NCI-H524 (cell line): ENCODE measurements around the gene NEU2.

Experiments used
- DNase-seq, 2 experiments: peaks; one replicate each; lab custom pipeline; 2025; lab: John Stamatoyannopoulos, UW

The NEU2 gene

DNA sequence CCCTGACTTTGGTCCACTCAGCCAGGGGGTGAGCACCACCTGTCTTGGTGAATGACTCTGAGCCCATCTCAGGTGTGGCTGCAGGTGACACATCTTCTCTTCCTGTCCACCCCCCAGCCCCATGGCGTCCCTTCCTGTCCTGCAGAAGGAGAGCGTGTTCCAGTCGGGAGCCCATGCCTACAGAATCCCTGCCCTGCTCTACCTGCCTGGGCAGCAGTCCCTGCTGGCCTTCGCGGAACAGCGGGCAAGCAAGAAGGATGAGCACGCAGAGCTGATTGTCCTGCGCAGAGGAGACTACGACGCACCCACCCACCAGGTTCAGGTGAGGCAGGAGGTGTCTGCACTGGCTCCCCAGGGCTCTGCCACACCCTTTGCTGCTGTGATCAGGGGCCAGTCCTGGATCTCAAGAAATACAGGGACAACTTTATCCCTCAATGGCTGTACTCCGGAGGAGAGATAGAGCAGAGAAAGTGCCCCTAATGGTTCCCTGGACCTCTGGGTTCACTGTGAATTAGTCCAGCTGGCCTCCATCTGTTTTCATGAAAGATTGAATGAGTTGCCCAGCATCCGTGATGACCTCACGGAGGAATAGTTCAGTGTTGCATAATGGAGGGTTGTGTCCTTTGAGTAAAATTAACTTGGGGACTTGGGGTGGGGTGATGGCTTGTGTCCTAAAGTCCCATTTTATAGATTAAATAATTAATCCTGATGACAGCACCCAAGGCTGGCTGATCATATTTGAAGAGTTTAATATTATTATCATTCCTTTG lies at the start of gene NEU2:
TSS of gene NEU2 (plus strand) at position 122 of the 770 bp plus-strand sequence. CDS start at position 122, 0 bp downstream.
- DNase-seq = no peak

DNA sequence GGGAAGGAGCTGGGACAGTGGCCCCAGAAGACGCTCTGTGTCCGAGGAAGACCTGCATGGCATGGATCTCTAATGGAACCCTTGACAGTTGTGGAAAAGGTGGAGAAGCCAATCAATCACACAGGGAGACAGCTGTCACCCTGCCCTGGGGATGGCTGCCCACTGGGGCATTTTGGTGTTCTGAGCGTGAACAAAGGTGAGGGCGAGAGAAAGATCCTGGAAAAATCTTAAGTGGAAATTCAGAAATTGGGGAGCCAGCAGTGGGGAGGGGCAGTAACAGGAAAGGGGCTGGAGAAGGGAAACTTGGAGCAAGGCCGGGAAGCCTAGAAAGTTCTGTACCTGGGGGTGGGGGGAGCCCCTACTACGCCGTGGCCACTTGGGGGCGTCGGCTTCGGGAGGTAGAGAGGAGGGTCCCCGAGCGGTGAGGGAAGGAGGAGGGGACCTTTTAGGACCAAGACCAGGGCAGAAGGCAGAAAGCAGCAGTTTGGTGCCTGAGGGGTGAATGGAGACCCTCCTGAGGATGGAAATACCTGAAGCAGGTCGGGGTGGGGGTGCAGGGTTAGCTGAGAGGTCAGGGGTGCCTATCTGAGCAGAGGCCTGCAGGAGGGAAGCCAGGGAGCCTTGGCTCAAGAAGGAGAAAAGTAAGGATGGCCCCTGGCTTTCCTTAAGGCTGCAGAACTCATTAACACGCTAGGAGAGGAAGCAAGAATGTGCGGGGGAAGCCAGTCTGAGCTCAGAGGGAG lies 49.4 kb upstream of the NEU2 start:
- no peak for DNase-seq

DNA sequence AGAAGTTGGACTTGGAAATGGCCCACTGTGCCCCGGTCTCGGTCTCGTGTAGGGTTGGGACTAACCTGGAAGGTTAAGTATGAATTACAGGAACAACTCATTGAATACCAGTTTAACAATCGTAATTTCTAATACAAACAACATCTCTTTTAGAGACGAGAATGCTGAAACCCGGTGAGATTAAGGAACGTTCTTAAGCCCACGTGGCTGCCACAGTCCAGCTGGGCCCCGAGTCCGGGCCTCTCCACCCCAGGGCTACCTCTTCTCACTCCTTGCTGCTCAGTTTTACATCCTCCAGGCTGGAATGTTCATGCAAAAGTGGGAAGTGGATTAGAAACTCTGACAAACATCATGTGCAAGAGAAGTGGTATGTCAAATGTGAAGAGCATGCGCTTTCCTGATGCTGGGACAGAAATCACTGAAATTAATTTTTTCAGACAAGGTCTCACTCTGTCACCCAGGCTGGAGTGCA lies 48.8 kb upstream of the NEU2 start:
- DNase-seq = no peak

DNA sequence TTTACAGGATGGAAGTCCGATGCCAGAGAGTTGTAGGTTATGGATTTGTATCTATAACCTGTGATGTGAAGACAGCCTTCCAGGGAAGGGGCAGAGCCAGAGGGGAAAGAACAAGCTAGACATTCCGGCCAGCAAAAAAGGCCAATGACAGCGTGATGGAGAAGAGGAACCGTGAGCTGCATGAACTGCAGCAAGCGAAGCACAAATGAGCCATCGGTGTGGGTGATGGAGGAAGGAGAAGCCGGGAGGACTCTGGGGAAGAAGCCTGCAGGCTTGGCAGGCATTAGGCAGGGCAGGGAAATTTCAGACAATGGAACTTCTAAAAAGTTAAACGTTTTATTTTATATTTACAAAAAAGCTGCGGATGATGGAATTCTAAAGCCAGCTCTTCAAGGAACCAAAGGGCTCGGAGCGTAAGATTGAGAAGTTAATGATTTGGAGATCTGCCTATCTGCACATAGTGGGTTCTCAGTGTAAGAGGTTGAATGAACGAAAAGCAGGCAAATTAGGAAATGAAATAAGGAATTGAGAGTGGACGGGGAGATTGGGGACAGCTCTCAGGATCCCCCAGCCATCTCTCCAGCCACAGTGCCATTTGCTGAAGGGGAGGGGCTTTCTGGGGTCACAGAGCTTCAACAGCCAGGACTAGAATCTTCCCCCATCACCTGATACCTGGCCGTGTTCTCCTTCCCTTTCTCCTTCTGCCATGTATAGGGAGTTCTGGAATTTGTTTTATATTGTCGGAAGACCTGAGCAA lies 47.8 kb upstream of the NEU2 start:
- no peak for DNase-seq

DNA sequence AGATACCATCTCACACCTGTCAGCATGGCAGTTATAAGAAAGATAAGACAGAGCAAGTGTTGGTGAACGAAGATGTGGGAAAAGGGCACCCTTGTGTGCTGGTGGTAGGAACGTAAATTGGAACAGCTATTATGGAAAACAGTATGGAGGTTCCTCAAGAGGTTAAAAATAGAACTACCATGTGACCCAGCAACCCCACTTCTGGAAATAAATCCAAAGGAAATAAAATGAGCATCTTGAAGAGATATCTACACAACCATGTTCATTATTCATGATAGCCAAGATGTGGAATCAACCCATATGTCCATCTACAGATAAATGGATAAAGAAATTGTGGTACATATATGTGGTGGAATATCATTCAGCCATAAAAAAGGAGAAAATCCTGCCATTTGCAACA lies 46.3 kb upstream of the NEU2 start:
- DNase-seq = no peak

DNA sequence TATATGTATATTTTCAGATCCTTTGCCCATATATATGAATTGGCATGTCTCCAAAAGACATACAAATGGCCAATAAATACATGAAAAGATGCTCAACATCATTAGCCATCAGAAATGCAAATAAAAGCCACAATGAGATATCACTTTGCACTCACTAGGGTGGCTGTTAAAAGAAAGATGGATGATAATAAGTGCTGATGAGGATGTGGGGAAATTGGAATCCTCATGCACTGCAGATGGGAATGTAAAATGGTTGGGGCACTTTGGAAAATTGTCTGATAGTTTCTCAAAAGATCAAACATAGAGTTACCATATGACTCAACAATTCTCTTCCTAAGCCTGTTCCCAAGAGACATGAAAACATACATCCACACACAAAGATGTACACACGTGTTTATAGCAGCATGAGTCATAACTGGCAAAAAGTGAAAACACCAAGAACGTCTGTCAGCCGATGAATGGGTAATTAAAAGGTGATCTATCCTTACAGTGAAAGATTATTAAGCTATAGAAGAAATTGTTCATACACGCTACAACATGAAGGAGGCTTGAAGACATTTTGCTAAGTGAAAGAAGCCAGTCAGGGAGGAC lies 39.1 kb upstream of the NEU2 start:
- no peak for DNase-seq

DNA sequence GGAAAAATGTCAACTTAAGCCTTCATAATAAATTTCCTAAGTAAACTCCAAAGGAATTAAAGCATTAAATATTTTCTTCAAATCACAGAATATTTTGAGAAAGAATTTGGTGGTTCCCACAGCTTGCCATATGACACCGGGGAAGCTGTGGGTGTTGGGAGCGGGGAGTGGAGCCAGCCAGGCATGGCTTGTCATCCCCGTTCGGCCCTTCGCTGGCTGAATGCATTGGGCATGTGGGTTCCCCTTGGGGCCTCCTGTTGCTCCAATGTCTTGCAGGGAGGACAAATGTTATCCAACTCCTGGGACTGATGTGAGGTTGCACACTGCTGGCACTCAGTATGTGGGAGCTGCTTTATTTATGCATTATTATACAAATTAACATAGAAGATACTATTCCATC lies 38.0 kb upstream of the NEU2 start:
- DNase-seq = no peak

DNA sequence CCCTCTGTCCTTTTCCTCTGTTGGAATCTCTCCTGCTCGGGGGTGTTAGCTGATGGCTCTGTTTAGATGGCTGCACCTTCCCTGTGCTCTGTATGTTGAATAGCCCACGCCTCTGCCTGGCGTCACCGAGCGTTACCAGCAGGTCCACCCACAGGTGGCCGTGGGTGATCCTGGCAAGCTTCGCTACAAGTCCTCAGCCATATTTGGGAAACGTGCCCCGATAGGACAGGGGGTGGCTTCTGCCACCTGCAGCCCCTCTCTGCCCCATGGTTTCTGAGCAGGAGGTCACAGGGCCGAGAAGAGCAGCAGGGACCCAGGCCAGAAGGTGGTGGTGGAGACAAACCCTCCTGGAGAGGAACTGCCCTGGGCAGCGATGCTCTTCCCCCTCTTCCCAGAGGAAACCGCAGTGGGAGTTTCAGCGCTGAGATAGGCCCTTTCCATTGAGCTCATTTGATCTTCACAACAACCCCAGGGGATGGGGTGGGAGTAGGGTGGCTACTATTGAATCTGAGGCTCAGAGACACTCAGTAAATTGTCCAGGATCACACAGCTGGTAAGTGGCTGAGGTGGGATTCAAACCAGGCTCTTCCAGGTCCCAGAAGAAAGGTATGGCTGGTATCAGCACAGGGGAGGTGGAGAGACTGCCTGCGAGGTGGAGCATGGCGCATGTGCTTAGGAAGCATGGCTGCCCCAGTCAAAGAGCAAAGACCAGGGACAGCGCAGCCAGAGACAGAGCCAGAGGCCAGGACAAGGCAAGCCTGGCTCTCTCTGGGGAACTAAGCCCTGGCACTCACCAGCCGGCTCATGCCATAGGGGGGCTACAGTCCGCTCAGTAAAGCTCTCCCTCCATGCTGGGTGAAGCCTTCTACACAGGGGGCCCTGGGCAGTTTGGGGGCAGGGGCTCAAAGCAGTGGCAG lies 34.5 kb upstream of the NEU2 start:
- DNase-seq = no peak

DNA sequence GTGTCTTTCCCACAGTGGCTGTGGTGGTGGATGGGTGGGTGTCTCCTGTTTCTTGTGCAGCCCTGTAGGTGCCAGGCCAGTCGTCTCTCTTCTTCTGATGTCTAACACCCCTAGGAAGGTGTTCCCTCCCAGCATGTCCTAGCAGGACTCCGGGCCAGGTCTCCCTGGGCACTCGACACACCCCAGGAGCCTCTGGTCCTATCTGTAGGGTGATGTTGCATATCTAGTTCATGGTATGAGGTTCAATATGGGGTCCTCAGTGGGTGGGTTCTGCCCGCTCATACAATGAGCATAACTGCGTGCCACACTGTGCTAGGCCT lies 33.8 kb upstream of the NEU2 start:
- no peak for DNase-seq

DNA sequence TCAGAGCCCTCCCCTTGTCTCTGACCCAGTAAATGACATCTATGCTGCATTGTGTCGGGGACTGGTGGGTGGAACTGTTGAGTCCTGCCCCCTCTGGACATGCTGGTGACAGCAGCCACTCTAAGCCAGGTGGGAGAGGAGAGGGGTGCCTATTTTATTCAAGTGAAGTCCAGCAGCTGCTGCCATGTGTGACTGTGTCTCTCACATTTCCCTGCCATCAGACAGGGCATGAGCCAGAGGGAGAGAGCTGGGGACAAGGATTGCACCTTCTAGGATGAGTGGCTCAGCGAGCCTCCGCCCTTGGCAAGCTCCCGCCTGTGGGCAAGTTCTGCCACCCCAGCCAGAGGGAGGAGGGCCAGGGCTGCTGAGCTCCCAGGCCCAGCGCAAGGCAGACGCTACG lies 33.1 kb upstream of the NEU2 start:
- DNase-seq = peak in 1 of 2 experiments; percentile 41

DNA sequence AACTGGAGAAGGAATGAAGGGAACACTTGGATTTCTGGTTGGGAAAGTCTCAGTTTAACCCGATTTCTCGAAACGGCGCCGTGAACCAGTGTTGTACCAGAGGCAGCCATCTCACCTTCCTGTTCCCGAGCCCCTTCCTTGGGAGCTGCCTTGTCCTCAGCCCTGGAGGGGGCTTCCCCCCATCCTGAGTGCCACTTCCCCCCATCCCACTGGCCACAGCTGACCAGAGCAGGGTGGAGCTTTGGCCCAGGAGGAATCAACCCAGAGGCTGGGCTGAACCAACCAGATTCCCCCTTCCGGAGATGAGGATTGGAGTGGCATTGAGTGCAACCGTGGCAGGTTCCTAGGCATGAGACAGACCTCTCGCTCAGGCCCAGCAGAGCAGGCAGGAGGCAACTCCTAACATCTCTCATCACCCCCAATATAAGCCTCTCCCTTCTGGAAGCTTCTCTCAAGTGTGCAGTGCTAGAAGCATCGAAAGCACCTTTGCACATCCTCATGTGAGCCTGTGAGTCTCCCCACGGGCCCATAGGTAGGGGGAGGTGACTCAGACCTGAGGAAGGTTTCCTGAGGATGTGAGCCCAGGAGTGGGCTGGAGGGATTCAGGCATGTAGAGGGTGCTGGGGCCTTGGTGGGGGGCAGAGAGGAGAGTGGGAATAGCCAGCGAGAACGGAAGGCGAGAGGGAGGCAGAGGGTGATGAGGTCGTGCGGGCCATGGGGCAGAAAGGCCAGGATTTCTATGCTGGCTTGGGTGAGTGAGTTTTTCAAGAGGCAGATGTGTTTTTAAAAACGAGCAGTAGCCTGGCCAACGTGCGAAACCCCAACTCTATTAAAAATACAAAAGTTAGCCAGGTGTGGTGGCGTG lies 31.4 kb upstream of the NEU2 start:
- DNase-seq = no peak

DNA sequence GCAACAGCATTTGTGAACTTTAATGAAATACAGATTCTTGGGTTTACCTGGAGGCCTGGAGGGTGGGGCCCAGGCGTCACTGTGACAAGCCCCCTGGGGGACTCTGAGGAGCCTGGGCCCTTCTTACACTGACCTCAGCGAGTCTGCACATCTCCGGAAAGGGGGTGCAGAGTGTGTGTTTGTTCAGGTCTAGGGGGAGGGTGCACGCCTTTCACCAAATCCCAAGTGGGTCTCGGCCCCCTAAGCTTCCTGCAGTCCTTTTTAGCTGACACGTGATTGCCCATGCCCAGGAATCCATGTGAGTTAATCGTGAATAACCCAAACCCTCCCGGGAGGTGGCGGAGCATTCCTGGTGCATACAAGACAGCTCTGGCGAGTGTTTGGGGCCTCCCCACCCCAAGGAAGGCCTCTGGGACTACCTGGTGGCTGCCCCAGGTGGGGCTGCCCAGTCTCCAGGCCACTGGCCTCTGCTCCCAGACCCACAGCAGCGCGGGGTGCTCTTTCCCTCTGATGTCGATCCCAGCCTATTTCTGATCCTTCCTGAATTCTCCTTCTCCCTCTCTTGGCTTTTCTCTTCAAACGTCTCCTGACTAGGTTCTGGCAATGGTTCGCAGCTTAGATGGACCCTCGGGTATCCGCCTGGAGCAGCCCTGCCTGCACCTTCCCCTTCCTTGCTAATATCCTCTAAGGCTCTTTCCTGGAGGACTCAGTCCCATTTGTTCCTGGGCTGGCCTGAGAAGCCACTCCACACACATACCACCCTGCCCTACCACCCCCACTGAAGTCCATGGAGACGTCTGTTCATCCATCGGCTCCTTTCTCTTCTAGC lies 29.4 kb upstream of the NEU2 start:
- no peak for DNase-seq

DNA sequence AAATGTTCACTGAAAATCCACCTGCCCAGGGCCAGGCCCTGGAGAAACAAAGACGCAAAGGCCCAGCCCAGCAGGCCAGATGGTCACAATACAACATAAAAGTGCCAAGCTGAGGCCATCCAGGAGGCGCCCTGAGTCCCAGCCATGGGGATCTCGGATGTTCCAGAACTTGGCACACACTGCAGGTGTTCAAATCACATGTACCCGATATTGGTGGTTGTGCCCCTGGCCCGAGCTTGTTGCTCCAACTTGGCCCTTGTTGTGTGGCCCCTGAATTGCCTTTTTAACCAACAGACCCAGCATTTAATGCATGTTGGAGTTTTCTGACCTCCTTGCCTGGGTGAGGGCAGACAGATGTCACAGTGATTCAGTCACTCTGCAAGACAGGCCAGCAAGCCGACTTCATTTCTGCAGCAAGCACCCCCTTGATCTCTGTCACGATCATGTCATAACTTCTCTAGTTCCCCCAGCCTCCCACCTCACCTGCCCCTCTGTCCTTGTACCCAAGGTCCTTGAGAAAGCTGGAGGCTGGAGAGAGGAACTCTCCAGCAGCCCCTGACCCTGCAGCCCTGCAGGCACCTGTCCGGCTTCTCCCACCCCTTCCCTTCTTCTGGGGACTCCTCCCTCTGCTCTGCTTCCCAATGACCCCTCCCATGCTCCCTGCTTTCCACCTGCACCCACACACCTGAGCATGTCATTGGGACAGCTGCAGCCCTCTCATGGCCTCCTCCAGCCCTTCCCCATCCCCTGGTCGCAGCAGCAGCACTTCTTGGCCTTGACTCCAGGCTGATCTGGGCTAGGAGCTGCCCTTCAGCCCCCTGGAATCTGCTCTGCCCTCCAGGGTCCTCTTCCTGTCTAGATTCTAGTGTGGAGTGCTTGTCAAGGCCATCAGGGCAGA lies 28.6 kb upstream of the NEU2 start:
- no peak for DNase-seq

DNA sequence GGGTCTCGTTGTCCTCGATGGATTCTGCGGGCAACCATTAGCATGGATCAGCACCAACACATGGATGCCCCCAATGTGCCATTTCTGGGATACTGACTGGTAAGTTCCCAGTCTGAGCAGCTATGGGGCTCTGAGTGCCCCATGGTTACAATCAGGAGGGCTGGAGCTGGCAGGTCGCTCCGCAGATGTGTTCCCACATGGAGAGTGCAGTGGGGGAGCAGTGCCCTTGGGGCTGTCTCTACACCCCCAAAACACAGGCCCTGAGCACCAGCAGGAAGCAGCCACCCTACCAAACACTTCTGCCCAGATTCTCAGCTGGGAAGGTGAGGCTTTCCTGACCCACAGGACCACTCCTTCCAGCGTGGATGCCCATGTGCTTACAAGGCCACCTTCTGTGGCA lies 27.4 kb upstream of the NEU2 start:
- DNase-seq = no peak

DNA sequence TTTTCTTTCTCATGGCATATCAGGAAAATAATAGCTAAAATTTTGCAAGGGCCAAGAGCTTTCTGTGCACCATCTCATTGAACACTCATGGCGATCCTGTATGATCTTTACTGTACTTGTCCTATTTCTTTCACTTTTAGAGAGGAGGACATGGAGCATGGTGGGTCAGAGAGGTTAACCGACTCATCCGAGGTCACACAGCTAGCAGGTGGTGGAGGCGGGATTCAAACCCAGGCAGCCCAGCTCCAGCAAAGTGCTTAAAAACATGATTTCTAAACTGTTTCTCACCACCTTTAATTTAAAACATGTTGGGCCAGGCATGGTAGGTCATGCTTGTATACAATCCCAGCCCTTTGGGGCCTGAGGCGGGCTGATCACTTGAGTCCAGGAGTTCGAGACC lies 25.8 kb upstream of the NEU2 start:
- no peak for DNase-seq

DNA sequence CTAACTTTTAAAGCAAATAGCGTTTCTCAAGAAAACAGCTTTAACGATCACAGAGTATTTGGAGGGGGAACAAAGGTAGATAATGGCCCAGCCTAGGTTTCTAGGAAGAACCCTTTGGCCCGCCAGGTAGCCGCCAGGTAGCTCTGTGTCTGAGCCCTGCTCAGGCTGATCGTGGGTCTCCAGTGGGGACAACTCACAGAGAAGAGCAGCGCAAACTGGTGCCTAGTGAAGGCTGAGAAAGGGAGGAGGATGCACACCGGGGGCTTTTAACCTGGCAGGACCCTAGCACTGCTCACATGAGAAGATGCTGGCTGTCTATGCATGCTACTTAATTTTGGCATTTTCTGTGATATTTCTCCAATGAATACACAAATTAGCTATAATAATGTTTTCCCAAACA lies 25.2 kb upstream of the NEU2 start:
- DNase-seq = no peak

DNA sequence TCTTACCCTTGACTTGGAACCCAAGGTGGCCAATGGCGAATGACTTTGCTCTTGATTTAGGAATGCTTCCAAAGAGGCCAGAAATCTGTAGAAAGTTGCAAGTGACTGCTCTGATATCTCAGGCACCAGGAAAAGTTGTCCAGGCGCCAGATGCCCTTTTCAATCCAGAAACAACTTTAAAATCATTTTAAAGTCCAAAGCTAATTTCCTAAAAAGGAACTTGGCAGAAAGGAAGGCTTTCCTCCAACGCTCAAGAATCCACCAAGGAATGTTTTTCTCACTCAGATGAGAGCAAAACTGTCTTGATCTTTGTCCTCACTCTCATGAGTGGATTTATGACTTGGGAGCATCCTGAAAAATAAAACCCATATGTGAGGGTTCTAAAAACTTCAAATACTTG lies 24.7 kb upstream of the NEU2 start:
- no peak for DNase-seq

DNA sequence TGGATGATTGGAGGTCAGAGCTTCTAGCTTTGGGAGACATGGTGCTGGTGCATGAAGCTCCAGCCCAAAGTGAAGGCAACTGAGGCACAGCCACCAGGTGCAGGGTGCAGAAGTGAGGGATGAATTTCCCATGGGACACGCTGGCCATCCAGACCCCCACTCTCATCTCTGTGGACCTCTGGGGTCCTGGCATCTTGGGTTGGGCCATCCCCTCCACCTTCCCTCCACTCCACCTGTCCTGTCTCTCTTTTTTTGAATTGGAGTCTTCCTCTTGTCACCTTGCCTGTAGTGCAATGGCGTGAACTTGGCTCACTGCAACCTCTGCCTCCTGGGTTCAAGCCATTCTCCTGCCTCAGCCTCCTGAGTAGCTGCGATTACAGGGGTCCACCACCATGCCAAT lies 22.8 kb upstream of the NEU2 start:
- no peak for DNase-seq
